Natural killer cell (primary cell): ENCODE data around the gene ETV7. TPM values are rescaled to one million over a fixed set of nuclear protein-coding genes. Genes with fewer than 3 reads are reported as not detected.

Experiments
- ATAC-seq, 3 donors: fragments of 150-1000 bp in 2 of 3; fragments of 200-7000 bp in 1 of 3; cut with Tn5 transposase; 1 replicate in 1 of 3; 2 replicates in 2 of 3; pipeline ENCODE4 v1.10.0; 2021; ENCODE audit warnings: mild to moderate bottlenecking in 2 of 3, moderate library complexity in 2 of 3
- DNase-seq, 2 donors: peaks; one replicate each; pipeline versions ENCODE4 v3.0.0 to v3.0.0-alpha.2; 2013 to 2021; ENCODE audit warnings: mixed read lengths in 1 of 2
- H3K27ac ChIP-seq: one replicate; pipeline ENCODE4 v1.5.1; 2013; ENCODE audit warnings: mild to moderate bottlenecking, low read length
- H3K27me3 ChIP-seq: one replicate; pipeline ENCODE4 v1.6.1; 2013; ENCODE audit warnings: low read length; ENCODE audit not compliant: control insufficient read depth, insufficient read depth
- H3K36me3 ChIP-seq: one replicate; pipeline ENCODE4 v1.6.1; 2013; ENCODE audit warnings: low read length; ENCODE audit not compliant: control insufficient read depth, insufficient read depth
- H3K4me1 ChIP-seq: one replicate; pipeline ENCODE4 v1.6.1; 2013; ENCODE audit warnings: low read length; ENCODE audit not compliant: control insufficient read depth, insufficient read depth
- H3K4me3 ChIP-seq: one replicate; pipeline ENCODE4 v1.5.1; 2013; ENCODE audit warnings: low read length
- H3K9me3 ChIP-seq: one replicate; pipeline ENCODE4 v1.6.1; 2013; ENCODE audit warnings: low read length; ENCODE audit not compliant: control insufficient read depth, insufficient read depth
- H3K27ac Mint-ChIP-seq, 2 donors: one replicate each; pipeline ENCODE4 v1.8.0; 2022; ENCODE audit warnings: mild to moderate bottlenecking in 2 of 2, mixed read lengths in 2 of 2, moderate library complexity in 1 of 2
- H3K27me3 Mint-ChIP-seq, 2 donors: one replicate each; pipeline ENCODE4 v1.8.0; 2022; ENCODE audit warnings: low read depth in 2 of 2, mixed read lengths in 2 of 2
- H3K36me3 Mint-ChIP-seq: one replicate; pipeline ENCODE4 v1.8.0; 2022; ENCODE audit warnings: mixed read lengths
- H3K4me1 Mint-ChIP-seq, 2 donors: one replicate each; pipeline ENCODE4 v1.8.0; 2022; ENCODE audit warnings: mixed read lengths in 2 of 2
- H3K4me3 Mint-ChIP-seq: one replicate; pipeline ENCODE4 v1.8.0; 2022; ENCODE audit warnings: mild to moderate bottlenecking, moderate library complexity, mixed read lengths
- H3K9me3 Mint-ChIP-seq, 2 donors: one replicate each; pipeline ENCODE4 v1.8.0; 2022; ENCODE audit warnings: mixed read lengths in 2 of 2
- WGBS: methylation state at CpG from one replicate; pipeline ENCODE4 v1.1.7; 2013; ENCODE audit warnings: missing lambda C conversion rate; ENCODE audit not compliant: insufficient coverage; 5-methylcytosine and 5-hydroxymethylcytosine counted together
- intact Hi-C: fragments of 100-400 bp; cut with micrococcal nuclease; formaldehyde crosslinking; loops from one replicate; pipeline ENCODE4 v1.14.2; 2022
- total RNA-seq, 4 donors: library from RNA; stranded (reverse); fragments of 120-200 nt in 1 of 4; gene quantifications; one replicate each; pipeline versions ENCODE4 v1.2.3 to v1.2.4, GENCODE V29; 2013 to 2022
- TF ChIP-seq, protein P1 (sequence below): fragments of 200-600 bp; IDR thresholded peaks from one replicate; pipeline ENCODE4 v1.8.0; 2022; ENCODE audit warnings: antibody characterized with exemption

Gene ETV7
- total RNA-seq, 3 donors from 2014 or later (not counting 1 experiment from before 2014, with no cell fraction given) = 0.96 to 2.8 (median 1.7) TPM

DNA sequence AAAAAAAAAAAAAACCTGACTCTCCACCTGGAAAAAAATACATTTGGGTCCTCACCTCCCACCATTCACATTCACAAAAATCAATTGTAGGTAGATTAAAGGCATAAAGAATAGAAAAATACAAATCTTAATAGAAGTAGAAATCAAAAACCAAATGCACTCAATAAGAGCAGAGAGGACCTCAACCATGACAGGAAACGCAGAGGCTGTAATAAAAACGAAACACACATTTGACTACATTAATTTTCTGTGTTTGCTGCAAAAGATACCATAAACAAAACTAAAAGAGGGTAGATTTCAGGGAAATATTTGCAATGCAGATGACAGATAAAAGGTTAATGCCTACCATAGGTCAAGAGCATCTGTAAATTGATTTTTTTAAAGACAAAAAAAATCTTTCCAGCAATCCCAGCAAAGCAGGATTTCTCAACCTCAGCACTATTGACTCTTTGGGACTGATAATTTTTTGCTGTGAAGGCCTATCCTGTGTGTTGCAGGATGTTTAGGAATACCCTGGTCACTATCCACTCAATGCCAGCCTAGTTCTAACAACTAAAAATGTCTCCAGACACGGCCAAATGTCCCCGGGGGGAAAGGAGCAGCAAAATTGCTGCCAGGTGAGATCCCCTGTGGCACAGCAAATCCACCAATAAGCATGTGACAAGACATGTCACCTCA is 9.1 kb downstream of the ETV7 start:
- WGBS = 92% methylated on average over 2 of the region's 4 CpGs
- ATAC-seq = no peak
- no peaks in the 10 kb centered on the region for H3K9me3 ChIP-seq
- H3K4me3 Mint-ChIP-seq = no peak overlapping the region
- H3K27me3 Mint-ChIP-seq = no peaks in the 10 kb centered on the region
- TF ChIP-seq, protein P1, sequence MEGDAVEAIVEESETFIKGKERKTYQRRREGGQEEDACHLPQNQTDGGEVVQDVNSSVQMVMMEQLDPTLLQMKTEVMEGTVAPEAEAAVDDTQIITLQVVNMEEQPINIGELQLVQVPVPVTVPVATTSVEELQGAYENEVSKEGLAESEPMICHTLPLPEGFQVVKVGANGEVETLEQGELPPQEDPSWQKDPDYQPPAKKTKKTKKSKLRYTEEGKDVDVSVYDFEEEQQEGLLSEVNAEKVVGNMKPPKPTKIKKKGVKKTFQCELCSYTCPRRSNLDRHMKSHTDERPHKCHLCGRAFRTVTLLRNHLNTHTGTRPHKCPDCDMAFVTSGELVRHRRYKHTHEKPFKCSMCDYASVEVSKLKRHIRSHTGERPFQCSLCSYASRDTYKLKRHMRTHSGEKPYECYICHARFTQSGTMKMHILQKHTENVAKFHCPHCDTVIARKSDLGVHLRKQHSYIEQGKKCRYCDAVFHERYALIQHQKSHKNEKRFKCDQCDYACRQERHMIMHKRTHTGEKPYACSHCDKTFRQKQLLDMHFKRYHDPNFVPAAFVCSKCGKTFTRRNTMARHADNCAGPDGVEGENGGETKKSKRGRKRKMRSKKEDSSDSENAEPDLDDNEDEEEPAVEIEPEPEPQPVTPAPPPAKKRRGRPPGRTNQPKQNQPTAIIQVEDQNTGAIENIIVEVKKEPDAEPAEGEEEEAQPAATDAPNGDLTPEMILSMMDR = no peak
- no peaks in the 10 kb centered on the region for H3K4me1 ChIP-seq
- no peaks in the 10 kb centered on the region for H3K9me3 Mint-ChIP-seq
- intact Hi-C loops = no loop called here
- H3K36me3 Mint-ChIP-seq = no peaks in the 10 kb centered on the region
- H3K4me3 ChIP-seq = no peak overlapping the region
- DNase-seq = no peak
- no peaks in the 10 kb centered on the region for H3K4me1 Mint-ChIP-seq
- no peaks in the 10 kb centered on the region for H3K36me3 ChIP-seq
- no peak overlapping the region for H3K27ac Mint-ChIP-seq
- no peaks in the 10 kb centered on the region for H3K27me3 ChIP-seq
- H3K27ac ChIP-seq = no peak overlapping the region

DNA sequence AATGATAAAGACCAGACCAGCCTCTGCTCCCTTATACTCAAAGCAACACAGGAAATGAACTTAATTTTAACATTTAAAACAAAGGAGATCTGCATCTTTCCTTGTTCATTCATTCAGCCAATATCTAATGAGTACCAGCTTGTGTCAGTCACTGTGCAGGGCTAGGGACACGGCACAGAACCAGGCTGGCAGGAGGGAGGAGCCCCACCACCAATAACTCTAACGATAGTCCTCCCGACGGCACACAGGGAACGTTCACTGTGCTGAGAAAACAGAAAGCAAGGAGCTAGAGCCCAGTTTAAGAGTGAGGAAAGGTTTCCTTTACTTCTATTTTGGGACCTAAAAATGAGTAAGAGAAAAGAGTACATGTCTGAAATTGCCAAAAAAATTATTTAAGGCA is 9.9 kb downstream of the ETV7 start:
- no peaks in the 10 kb centered on the region for H3K9me3 Mint-ChIP-seq
- TF ChIP-seq, protein P1 = no peak
- no peaks in the 10 kb centered on the region for H3K27me3 ChIP-seq
- H3K4me3 ChIP-seq = no peak overlapping the region
- WGBS = 75% methylated on average over 2 of the region's 5 CpGs
- H3K36me3 ChIP-seq = no peaks in the 10 kb centered on the region
- no peaks in the 10 kb centered on the region for H3K4me1 Mint-ChIP-seq
- intact Hi-C loops = no loop called here
- no peak overlapping the region for H3K27ac ChIP-seq
- H3K9me3 ChIP-seq = no peaks in the 10 kb centered on the region
- H3K27ac Mint-ChIP-seq = no peak overlapping the region
- ATAC-seq (no peak), DNase-seq (no peak)
- H3K4me3 Mint-ChIP-seq = no peak overlapping the region
- no peaks in the 10 kb centered on the region for H3K4me1 ChIP-seq
- H3K27me3 Mint-ChIP-seq = peaks cover 0 to 4% of the 10 kb centered on the region in 2 donors
- H3K36me3 Mint-ChIP-seq = no peaks in the 10 kb centered on the region

DNA sequence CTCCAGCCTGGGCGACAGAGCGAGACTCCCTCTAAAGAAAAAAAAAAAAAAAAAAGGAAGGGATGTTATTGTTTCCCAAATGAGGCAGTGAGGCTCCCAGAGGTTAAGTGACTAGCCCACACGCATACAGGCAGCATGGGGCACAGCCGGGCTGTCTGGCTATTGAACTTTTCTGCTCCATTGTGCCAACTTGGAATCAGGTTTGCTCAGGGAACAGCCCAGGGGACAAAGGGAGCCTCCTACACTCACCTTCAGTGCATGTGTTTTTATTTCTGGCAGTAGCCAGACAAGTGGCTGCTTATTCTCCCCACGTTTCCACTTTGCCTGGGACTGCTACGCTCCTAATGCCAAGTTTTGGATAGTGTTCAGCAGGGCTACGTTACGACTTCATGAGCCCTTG is 10.7 kb downstream of the ETV7 start:
- ATAC-seq (no peak), DNase-seq (no peak)
- Mint-ChIP-seq H3K9me3 (no peaks in the 10 kb centered on the region), H3K27ac (no peak overlapping the region), H3K4me1 (no peaks in the 10 kb centered on the region), H3K36me3 (no peaks in the 10 kb centered on the region), H3K27me3 (peaks cover 0 to 4% of the 10 kb centered on the region in 2 donors), H3K4me3 (no peak overlapping the region)
- no peaks in the 10 kb centered on the region for H3K4me1 ChIP-seq
- 98% methylated on average over 8 of the region's 8 CpGs for WGBS
- no peaks in the 10 kb centered on the region for H3K36me3 ChIP-seq
- no peak overlapping the region for H3K27ac ChIP-seq
- intact Hi-C loops = no loop called here
- no peaks in the 10 kb centered on the region for H3K27me3 ChIP-seq
- TF ChIP-seq, protein P1 = no peak
- H3K4me3 ChIP-seq = no peak overlapping the region
- H3K9me3 ChIP-seq = no peaks in the 10 kb centered on the region

DNA sequence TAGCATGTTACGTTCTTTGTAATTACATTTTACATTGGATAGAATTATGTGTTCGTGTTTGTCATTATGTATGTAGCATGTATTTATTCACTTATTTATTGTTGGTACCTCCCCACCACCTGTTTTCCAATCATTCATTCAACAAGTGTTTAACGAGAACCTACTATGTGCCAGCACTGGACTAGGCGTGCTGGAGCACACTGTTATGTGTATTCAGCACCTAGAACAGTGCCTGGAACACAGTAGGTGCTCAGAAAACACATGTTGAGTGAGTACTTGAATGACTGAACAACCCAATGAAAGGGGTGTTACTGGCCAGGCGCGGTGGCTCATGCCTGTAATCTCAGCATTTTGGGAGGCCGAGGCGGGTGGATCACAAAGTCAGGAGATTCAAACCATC is 11.3 kb downstream of the ETV7 start:
- TF ChIP-seq, protein P1 = no peak
- H3K36me3 Mint-ChIP-seq = no peaks in the 10 kb centered on the region
- no peaks in the 10 kb centered on the region for H3K9me3 Mint-ChIP-seq
- Histone ChIP-seq H3K27me3 (no peaks in the 10 kb centered on the region), H3K9me3 (no peaks in the 10 kb centered on the region), H3K4me3 (no peak overlapping the region), H3K36me3 (no peaks in the 10 kb centered on the region), H3K27ac (no peak overlapping the region), H3K4me1 (no peaks in the 10 kb centered on the region)
- DNase-seq (no peak), ATAC-seq (no peak)
- H3K27me3 Mint-ChIP-seq = peaks cover 0 to 4% of the 10 kb centered on the region in 2 donors
- H3K27ac Mint-ChIP-seq = no peak overlapping the region
- H3K4me1 Mint-ChIP-seq = no peaks in the 10 kb centered on the region
- WGBS = 95% methylated on average over 6 of the region's 8 CpGs
- intact Hi-C loops = no loop called here
- H3K4me3 Mint-ChIP-seq = no peak overlapping the region
